ENCODE data around the gene EMC7.
"Not testable (repeated sequence)": the region's sequence is repeated elsewhere in the genome, so short reads cannot be mapped to it uniquely, and the experiment has no call there.

DNA sequence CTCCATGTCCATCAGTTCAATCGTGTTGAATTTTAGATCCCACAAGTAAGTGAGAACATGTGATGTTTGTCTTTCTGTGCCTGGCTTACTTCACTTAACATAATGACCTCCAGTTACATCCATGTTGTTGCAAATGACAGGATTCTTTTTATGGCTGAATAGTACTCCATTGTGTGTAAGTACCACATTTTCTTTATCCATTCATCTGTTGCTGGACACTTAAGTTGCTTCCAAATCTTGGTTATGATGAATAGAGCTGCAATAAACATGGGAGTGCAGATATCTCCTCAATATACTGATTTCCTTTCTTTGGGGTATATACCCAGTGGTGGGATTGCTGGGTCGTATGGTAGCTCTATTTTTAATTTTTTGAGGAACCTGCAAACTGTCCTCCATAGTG lies 18.8 kb upstream of the EMC7 start:
- not testable (repeated sequence) for TF ChIP-seq YY1 (IDR thresholded peaks at IDR 0.05); TAF1 (conservative IDR thresholded peaks at IDR 0.05); JUND (IDR thresholded peaks at IDR 0.05); RAD21 (IDR thresholded peaks at IDR 0.05); EGR1 (IDR thresholded peaks at IDR 0.05; ENCODE audit: low read depth in 2 of 2); RXRA (IDR thresholded peaks at IDR 0.05); HNF4G (IDR thresholded peaks at IDR 0.05); HNF4A (conservative IDR thresholded peaks at IDR 0.05); FOXA2 (IDR thresholded peaks at IDR 0.05)
- TF ChIP-seq, protein P1, sequence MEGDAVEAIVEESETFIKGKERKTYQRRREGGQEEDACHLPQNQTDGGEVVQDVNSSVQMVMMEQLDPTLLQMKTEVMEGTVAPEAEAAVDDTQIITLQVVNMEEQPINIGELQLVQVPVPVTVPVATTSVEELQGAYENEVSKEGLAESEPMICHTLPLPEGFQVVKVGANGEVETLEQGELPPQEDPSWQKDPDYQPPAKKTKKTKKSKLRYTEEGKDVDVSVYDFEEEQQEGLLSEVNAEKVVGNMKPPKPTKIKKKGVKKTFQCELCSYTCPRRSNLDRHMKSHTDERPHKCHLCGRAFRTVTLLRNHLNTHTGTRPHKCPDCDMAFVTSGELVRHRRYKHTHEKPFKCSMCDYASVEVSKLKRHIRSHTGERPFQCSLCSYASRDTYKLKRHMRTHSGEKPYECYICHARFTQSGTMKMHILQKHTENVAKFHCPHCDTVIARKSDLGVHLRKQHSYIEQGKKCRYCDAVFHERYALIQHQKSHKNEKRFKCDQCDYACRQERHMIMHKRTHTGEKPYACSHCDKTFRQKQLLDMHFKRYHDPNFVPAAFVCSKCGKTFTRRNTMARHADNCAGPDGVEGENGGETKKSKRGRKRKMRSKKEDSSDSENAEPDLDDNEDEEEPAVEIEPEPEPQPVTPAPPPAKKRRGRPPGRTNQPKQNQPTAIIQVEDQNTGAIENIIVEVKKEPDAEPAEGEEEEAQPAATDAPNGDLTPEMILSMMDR (IDR thresholded peaks at IDR 0.05; ENCODE audit: low read depth, low read length, missing input control), result not testable (repeated sequence)
- TF ChIP-seq, protein P2, sequence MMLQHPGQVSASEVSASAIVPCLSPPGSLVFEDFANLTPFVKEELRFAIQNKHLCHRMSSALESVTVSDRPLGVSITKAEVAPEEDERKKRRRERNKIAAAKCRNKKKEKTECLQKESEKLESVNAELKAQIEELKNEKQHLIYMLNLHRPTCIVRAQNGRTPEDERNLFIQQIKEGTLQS (IDR thresholded peaks at IDR 0.05), result not testable (repeated sequence)
- TF ChIP-seq, protein P3, sequence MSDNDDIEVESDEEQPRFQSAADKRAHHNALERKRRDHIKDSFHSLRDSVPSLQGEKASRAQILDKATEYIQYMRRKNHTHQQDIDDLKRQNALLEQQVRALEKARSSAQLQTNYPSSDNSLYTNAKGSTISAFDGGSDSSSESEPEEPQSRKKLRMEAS (IDR thresholded peaks at IDR 0.05), result not testable (repeated sequence)
- TF ChIP-seq, protein P4, sequence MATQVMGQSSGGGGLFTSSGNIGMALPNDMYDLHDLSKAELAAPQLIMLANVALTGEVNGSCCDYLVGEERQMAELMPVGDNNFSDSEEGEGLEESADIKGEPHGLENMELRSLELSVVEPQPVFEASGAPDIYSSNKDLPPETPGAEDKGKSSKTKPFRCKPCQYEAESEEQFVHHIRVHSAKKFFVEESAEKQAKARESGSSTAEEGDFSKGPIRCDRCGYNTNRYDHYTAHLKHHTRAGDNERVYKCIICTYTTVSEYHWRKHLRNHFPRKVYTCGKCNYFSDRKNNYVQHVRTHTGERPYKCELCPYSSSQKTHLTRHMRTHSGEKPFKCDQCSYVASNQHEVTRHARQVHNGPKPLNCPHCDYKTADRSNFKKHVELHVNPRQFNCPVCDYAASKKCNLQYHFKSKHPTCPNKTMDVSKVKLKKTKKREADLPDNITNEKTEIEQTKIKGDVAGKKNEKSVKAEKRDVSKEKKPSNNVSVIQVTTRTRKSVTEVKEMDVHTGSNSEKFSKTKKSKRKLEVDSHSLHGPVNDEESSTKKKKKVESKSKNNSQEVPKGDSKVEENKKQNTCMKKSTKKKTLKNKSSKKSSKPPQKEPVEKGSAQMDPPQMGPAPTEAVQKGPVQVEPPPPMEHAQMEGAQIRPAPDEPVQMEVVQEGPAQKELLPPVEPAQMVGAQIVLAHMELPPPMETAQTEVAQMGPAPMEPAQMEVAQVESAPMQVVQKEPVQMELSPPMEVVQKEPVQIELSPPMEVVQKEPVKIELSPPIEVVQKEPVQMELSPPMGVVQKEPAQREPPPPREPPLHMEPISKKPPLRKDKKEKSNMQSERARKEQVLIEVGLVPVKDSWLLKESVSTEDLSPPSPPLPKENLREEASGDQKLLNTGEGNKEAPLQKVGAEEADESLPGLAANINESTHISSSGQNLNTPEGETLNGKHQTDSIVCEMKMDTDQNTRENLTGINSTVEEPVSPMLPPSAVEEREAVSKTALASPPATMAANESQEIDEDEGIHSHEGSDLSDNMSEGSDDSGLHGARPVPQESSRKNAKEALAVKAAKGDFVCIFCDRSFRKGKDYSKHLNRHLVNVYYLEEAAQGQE (IDR thresholded peaks at IDR 0.05), result not testable (repeated sequence)
